Erythroblast (primary cell): ENCODE data around the gene SULF2.

Experiments
- GATA1 ChIP-seq: IDR thresholded peaks from 2 replicates; pipeline ENCODE4 v1.6.1; 2011; ENCODE audit warnings: low read depth, mild to moderate bottlenecking, control low read depth, low read length, moderate library complexity
- POLR2A ChIP-seq: IDR thresholded peaks from 2 replicates; pipeline ENCODE4 v1.6.1; 2011; ENCODE audit warnings: mild to moderate bottlenecking, low read length

- TF ChIP-seq POLR2A (no peak), GATA1 (no peak)
Observed at GRCh38 chr20:47682916-47683315, 102.4 kb downstream of the SULF2 start.
